HepG2 (cell line): Measurements from ENCODE around the gene HOXB6. TPM values are rescaled to one million over a fixed set of nuclear protein-coding genes. Genes with fewer than 3 reads are reported as not detected.

Source experiments
- ATAC-seq: fragments of 200-7000 bp; cut with Tn5 transposase; 3 replicates; pipeline ENCODE4 v1.9.1; 2020; ENCODE audit warnings: mild to moderate bottlenecking, moderate library complexity
- BruUV-seq: library from RNA; stranded (reverse); fragments of 400-500 nt; replicated peaks from 2 replicates; lab custom pipeline; 2021; lab: Mats Ljungman, UMichigan
- CTCF ChIA-PET: fragments of 300-600 bp; formaldehyde crosslinking; extraction: SDS; loops from one replicate; lab custom pipeline; 2021; ENCODE audit warnings: low total read pairs, inconsistent platforms, low intra/inter-chr PET ratio; lab: Yijun Ruan, JAX
- POLR2A ChIA-PET: fragments of 350-600 bp; sonication (Branson Sonifier 250); formaldehyde crosslinking; loops from one replicate; lab custom pipeline; 2020; ENCODE audit warnings: antibody characterized with exemption, inconsistent platforms; lab: Yijun Ruan, JAX
- DNase-seq: peaks from one replicate; pipeline ENCODE4 v3.0.0-alpha.2; 2015; ENCODE audit warnings: low spot score
- FAIRE-seq: peaks from 3 replicates; lab custom pipeline; 2011; peaks lifted over from hg19 to GRCh38; lab: Jason Lieb, UNC
- H2AFZ ChIP-seq: one replicate; pipeline ENCODE4 v1.6.1; 2011; ENCODE audit warnings: low read length, inconsistent platforms
- H3K27ac ChIP-seq: fragments of 300-600 bp; 3 replicates; pipeline ENCODE4 v1.8.0; 2011; ENCODE audit warnings: mixed run types, mild to moderate bottlenecking, mixed read lengths, low read length, inconsistent platforms; ENCODE audit not compliant: insufficient read depth; ENCODE audit errors: extremely low read length
- H3K27me3 ChIP-seq, 2 experiments: fragments of 200-600 bp in 1 of 2; 2 replicates in 1 of 2; 3 replicates in 1 of 2; pipeline versions ENCODE4 v1.6.0 to v1.8.0; 2011; ENCODE audit warnings: low read length in 2 of 2, mild to moderate bottlenecking in 2 of 2, moderate library complexity in 2 of 2, inconsistent platforms in 1 of 2; ENCODE audit not compliant: insufficient read depth in 2 of 2, control insufficient read depth in 1 of 2
- H3K36me3 ChIP-seq, 2 experiments: fragments of 200-600 bp in 1 of 2; replicated peaks in 1 of 2; 2 replicates in 1 of 2; 3 replicates in 1 of 2; pipeline versions ENCODE4 v1.5.1 to v1.8.0; 2011; ENCODE audit warnings: low read length in 2 of 2, inconsistent platforms in 1 of 2; ENCODE audit not compliant: insufficient read depth in 2 of 2, control insufficient read depth in 1 of 2
- H3K4me1 ChIP-seq: 2 replicates; pipeline ENCODE4 v1.5.1; 2012; ENCODE audit warnings: low read length, inconsistent platforms; ENCODE audit not compliant: insufficient read depth
- H3K4me2 ChIP-seq: 2 replicates; pipeline ENCODE4 v1.6.0; 2011; ENCODE audit warnings: low read depth, low read length, inconsistent platforms
- H3K4me3 ChIP-seq, 3 experiments: fragments of 200-600 bp in 1 of 3; sonication (generic), shearing (Covaris generic) in 1 of 3; replicated peaks in 1 of 3; 2 replicates each; pipeline ENCODE4 v1.5.1; 2011 to 2016; ENCODE audit warnings: low read length in 3 of 3, inconsistent platforms in 2 of 3, low read depth in 2 of 3, mild to moderate bottlenecking in 2 of 3, control low read depth in 1 of 3, mixed read lengths in 1 of 3; ENCODE audit not compliant: insufficient read depth in 1 of 3
- H3K79me2 ChIP-seq: one replicate; pipeline ENCODE4 v1.6.1; 2011; ENCODE audit warnings: low read length, inconsistent platforms; ENCODE audit not compliant: insufficient read depth
- H3K9ac ChIP-seq: 2 replicates; pipeline ENCODE4 v1.6.0; 2011; ENCODE audit warnings: mild to moderate bottlenecking, low read depth, low read length, inconsistent platforms; ENCODE audit not compliant: insufficient read depth
- H3K9me3 ChIP-seq: 2 replicates; pipeline ENCODE4 v1.5.1; 2012; ENCODE audit warnings: mild to moderate bottlenecking, low read length
- H4K20me1 ChIP-seq: 2 replicates; pipeline ENCODE4 v1.6.0; 2011; ENCODE audit warnings: inconsistent platforms, mild to moderate bottlenecking, low read length, moderate library complexity; ENCODE audit not compliant: insufficient read depth
- EZH2 ChIP-seq: conservative IDR thresholded peaks from 2 replicates; pipeline ENCODE4 v1.6.1; 2012; ENCODE audit warnings: mild to moderate bottlenecking, low read depth, low read length, moderate library complexity
- FOXK2 ChIP-seq: fragments of 450-650 bp; IDR thresholded peaks from 2 replicates; pipeline ENCODE4 v1.6.1; 2016
- HBP1 ChIP-seq: IDR thresholded peaks from 2 replicates; pipeline ENCODE4 v1.6.1; 2016; ENCODE audit warnings: low read depth, control low read depth
- MXD4 ChIP-seq: IDR thresholded peaks from 2 replicates; pipeline ENCODE4 v1.6.1; 2016; ENCODE audit warnings: mild to moderate bottlenecking, missing biosample characterization, missing genetic modification reagents
- PTBP1 ChIP-seq: fragments of 200-400 bp; formaldehyde crosslinking; IDR thresholded peaks from 2 replicates; pipeline ENCODE4 v1.6.1; 2018; ENCODE audit warnings: low read length, low read depth; ENCODE audit not compliant: poor library complexity, severe bottlenecking
- TOE1 ChIP-seq: sonication (generic); formaldehyde crosslinking; IDR thresholded peaks from 2 replicates; pipeline ENCODE4 v1.4.0; 2020; ENCODE audit warnings: mild to moderate bottlenecking, missing genetic modification reagents
- ZFX ChIP-seq: sonication (generic); formaldehyde crosslinking; IDR thresholded peaks from 2 replicates; pipeline ENCODE4 v1.4.0; 2020; ENCODE audit warnings: mild to moderate bottlenecking, low read depth, missing genetic modification reagents, moderate library complexity
- ZSCAN12 ChIP-seq: sonication (generic); formaldehyde crosslinking; IDR thresholded peaks from 2 replicates; pipeline ENCODE4 v1.9.0; 2021; ENCODE audit warnings: mild to moderate bottlenecking, missing genetic modification reagents
- WGBS: methylation state at CpG from one replicate; pipeline ENCODE4 v1.1.6; 2017; ENCODE audit warnings: low lambda C conversion rate; 5-methylcytosine and 5-hydroxymethylcytosine counted together
- in situ Hi-C: cut with HindIII; loops from 2 replicates; pipeline ENCODE4 v1.10.0; 2017; ENCODE audit warnings: low pct_unique_long_range_greater_than_20kb; ENCODE audit not compliant: extremely low pct_ligation_motif_present
- intact Hi-C: fragments of 100-400 bp; cut with micrococcal nuclease; formaldehyde crosslinking; loops from one replicate; pipeline ENCODE4 v1.10.0; 2022; ENCODE audit not compliant: unreplicated experiment
- polyA plus RNA-seq, 8 experiments: library from polyadenylated mRNA; depleted of rRNA in 3 of 8; stranded (reverse) in 7 of 8; unstranded in 1 of 8; fragments of >200 nt; fragmentation: Illumina TruSeq in 4 of 8; extraction: Trizol in 4 of 8; gene quantifications; 2 replicates each; pipeline versions ENCODE4 v1.2.1 to v1.2.3, GENCODE V29; 2011 to 2016; ENCODE audit warnings: low read depth in 4 of 8, missing spikeins in 1 of 8, mixed read lengths in 1 of 8; ENCODE audit not compliant: insufficient read depth in 1 of 8
- total RNA-seq, 5 experiments: library from RNA; depleted of rRNA; stranded (reverse); fragments of >200 nt; fragmentation: Illumina TruSeq; extraction: Trizol; gene quantifications; 2 replicates each; pipeline ENCODE4 v1.2.3, GENCODE V29; 2016; ENCODE audit warnings: low read depth in 1 of 5

Gene HOXB6
- total and polyA plus RNA-seq, 2 of the 13 experiments (the other 11 are each of a cell fraction or from before 2014, with no cell fraction given), result not detected

DNA sequence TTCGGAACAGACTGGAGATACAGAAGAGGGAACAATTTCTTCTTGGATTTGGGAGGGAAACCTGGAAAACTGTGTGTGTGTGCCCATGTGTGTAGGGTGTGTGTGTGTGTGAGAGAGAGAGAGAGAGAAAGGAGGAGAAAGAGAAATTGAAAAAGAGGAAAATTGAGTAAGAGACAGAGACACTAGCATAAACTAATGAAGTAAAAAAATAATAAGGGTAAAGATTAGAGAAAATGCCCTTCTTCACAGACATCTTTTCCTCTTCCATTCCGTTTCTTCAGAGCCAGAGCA, 46.0 kb downstream of the HOXB6 start:
- FAIRE-seq, result no peak
- Histone ChIP-seq H3K4me3 (no peak overlapping the region), H3K36me3 (no peaks in the 10 kb centered on the region), H3K4me1 (no peaks in the 10 kb centered on the region), H3K9ac (no peak overlapping the region), H3K27me3 (peaks cover 34 to 97% of the 10 kb centered on the region in 2 experiments), H3K9me3 (no peaks in the 10 kb centered on the region), H3K4me2 (no peak overlapping the region), H3K79me2 (no peaks in the 10 kb centered on the region), H2AFZ (no peak overlapping the region), H3K27ac (no peak overlapping the region), H4K20me1 (no peaks in the 10 kb centered on the region; the same call in 1 of the 2 replicates)
- no TSS peak for BruUV-seq
- in situ Hi-C loops, result no loop called here
- DNase-seq, result no peak
- WGBS, result 2% methylated on average over 2 of the region's 2 CpGs
- ChIA-PET CTCF (no interaction called here), POLR2A (no interaction called here)
- intact Hi-C loops, result no loop called here
- no peak for ATAC-seq
- TF ChIP-seq TOE1 (no peak), ZSCAN12 (CRISPR knock-in tag) (no peak), FOXK2 (0 out of 2 replicates have a peak, but pooled peaks have one; percentile 8), PTBP1 (no peak)

DNA sequence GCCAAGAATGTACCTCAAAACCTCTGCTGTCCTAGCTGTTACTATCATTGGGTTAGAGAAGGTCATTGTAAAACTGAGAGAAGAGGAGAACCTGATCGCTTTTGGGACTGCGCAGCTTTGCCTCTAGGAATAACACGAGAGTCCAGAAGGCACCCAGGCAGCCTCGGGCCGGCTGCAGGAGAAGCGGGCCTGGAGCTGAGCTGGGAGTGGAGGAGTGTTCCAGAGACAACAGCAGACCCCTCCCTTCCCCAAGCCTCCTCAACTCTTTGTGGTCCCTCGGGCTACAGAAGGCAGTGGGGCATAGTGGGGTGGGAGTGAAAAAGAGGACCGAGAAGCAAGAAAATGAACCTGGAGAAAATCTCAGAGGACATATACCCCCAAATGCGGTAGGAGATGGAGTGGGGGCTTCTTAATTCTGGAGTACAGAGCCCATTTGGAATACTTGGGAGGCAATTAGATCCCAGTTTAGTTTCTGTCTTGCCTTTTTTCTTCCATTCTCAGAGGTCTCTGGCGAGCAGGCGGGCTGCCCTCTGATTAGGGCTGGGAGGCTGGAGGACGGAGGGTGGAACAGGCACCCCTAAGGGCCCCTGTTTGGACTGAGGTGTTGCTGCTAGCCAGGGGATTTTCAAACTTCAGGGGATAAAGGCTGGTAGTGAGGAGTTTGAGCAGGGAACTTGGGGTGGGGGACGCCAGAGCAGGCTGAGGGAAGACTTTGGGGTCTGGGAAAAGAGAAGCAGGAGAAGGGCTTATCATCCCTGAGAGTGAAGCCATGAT, 46.5 kb downstream of the HOXB6 start:
- 10% methylated on average over 13 of the region's 13 CpGs for WGBS
- no peak overlapping the region for H3K9ac ChIP-seq
- no TSS peak for BruUV-seq
- POLR2A ChIA-PET, result no interaction called here
- DNase-seq, result no peak
- no peaks in the 10 kb centered on the region for H3K79me2 ChIP-seq
- peaks cover 34 to 97% of the 10 kb centered on the region in 2 experiments for H3K27me3 ChIP-seq
- no peaks in the 10 kb centered on the region; the same call in 1 of the 2 replicates for H4K20me1 ChIP-seq
- H3K4me1 ChIP-seq, result no peaks in the 10 kb centered on the region
- no peak overlapping the region for H3K27ac ChIP-seq
- TF ChIP-seq EZH2, result 0 out of 2 replicates have a peak, but pooled peaks have one; percentile 18
- no peak for TF ChIP-seq MXD4
- no peak for TF ChIP-seq HBP1 (CRISPR knock-in tag)
- TF ChIP-seq ZFX (CRISPR knock-in tag), result no peak
- H3K36me3 ChIP-seq, result no peaks in the 10 kb centered on the region
- intact Hi-C loops (no loop called here), in situ Hi-C loops (no loop called here)
- no peak overlapping the region for H2AFZ ChIP-seq
- H3K9me3 ChIP-seq, result no peaks in the 10 kb centered on the region
- CTCF ChIA-PET, result no interaction called here
- ATAC-seq, result no peak
- no peak overlapping the region for H3K4me3 ChIP-seq
- H3K4me2 ChIP-seq, result no peak overlapping the region
- no peak for FAIRE-seq
